Caco-2 (cell line): ENCODE measurements around the gene OPRD1. TPM values are rescaled to one million over a fixed set of nuclear protein-coding genes. Genes with fewer than 3 reads are reported as not detected.
"Not testable (repeated sequence)": the region's sequence is repeated elsewhere in the genome, so short reads cannot be mapped to it uniquely, and the experiment has no call there.

Experiments used
- BruUV-seq: library from RNA; stranded (reverse); fragments of 400-500 nt; replicated peaks from 2 replicates; lab custom pipeline; 2021; lab: Mats Ljungman, UMichigan
- CTCF ChIA-PET: fragments of 300-600 bp; sonication (Branson Sonifier 250); formaldehyde crosslinking; loops from one replicate; lab custom pipeline; 2022; ENCODE audit warnings: antibody characterized with exemption; lab: Charles Lee
- POLR2A ChIA-PET: fragments of 300-600 bp; sonication (Branson Sonifier 250); formaldehyde crosslinking; loops from one replicate; lab custom pipeline; 2022; ENCODE audit warnings: antibody characterized with exemption; lab: Charles Lee
- DNase-seq, 2 experiments: peaks; one replicate each; pipeline versions ENCODE4 v3.0.0 to v3.0.0-alpha.2; 2020 to 2022
- H3K27me3 ChIP-seq: replicated peaks from 2 replicates; pipeline ENCODE4 v1.6.0; 2011; ENCODE audit warnings: low read length; ENCODE audit not compliant: control insufficient read depth, insufficient read depth
- H3K36me3 ChIP-seq: 2 replicates; pipeline ENCODE4 v1.5.1; 2011; ENCODE audit warnings: low read length; ENCODE audit not compliant: control insufficient read depth, insufficient read depth
- H3K4me1 ChIP-seq: fragments of 250-450 bp; sonication (Bioruptor Pico); 2 replicates; pipeline ENCODE4 v1.5.1; 2020; ENCODE audit warnings: mild to moderate bottlenecking
- H3K4me3 ChIP-seq: 2 replicates; pipeline ENCODE4 v1.5.1; 2011; ENCODE audit warnings: low read depth, mild to moderate bottlenecking, control low read depth, low read length
- H3K9me3 ChIP-seq: fragments of 250-450 bp; sonication (Bioruptor Pico); 2 replicates; pipeline ENCODE4 v1.5.1; 2020; ENCODE audit warnings: mild to moderate bottlenecking, moderate library complexity
- H3K27ac Mint-ChIP-seq: one replicate; pipeline ENCODE4 v1.8.0; 2022; ENCODE audit warnings: mixed read lengths; ENCODE audit not compliant: unreplicated experiment
- H3K27me3 Mint-ChIP-seq: one replicate; pipeline ENCODE4 v1.8.0; 2022; ENCODE audit warnings: mixed read lengths; ENCODE audit not compliant: insufficient read depth, unreplicated experiment
- H3K36me3 Mint-ChIP-seq: one replicate; pipeline ENCODE4 v1.8.0; 2022; ENCODE audit warnings: mild to moderate bottlenecking, mixed read lengths; ENCODE audit not compliant: insufficient read depth, unreplicated experiment
- H3K4me1 Mint-ChIP-seq: one replicate; pipeline ENCODE4 v1.8.0; 2022; ENCODE audit warnings: low read depth, mixed read lengths; ENCODE audit not compliant: unreplicated experiment
- H3K4me3 Mint-ChIP-seq: one replicate; pipeline ENCODE4 v1.8.0; 2022; ENCODE audit warnings: mild to moderate bottlenecking, moderate library complexity, mixed read lengths; ENCODE audit not compliant: unreplicated experiment
- H3K9me3 Mint-ChIP-seq: one replicate; pipeline ENCODE4 v1.8.0; 2022; ENCODE audit warnings: mixed read lengths; ENCODE audit not compliant: unreplicated experiment
- intact Hi-C: fragments of 100-400 bp; cut with micrococcal nuclease; formaldehyde crosslinking; loops from one replicate; pipeline ENCODE4 v1.10.0; 2022; ENCODE audit not compliant: unreplicated experiment
- total RNA-seq: library from RNA; stranded (reverse); gene quantifications from 2 replicates; pipeline ENCODE4 v1.2.3, GENCODE V29; 2022
- TF ChIP-seq, protein P1 (sequence below), 2 experiments: fragments of 200-600 bp in 1 of 2; IDR thresholded peaks; 1 replicate in 1 of 2; 2 replicates in 1 of 2; pipeline versions ENCODE4 v1.5.1 to v1.8.0; 2011 to 2022; ENCODE audit warnings: antibody characterized with exemption in 1 of 2, control low read depth in 1 of 2, inconsistent platforms in 1 of 2, low read depth in 1 of 2, low read length in 1 of 2, mild to moderate bottlenecking in 1 of 2, moderate library complexity in 1 of 2; ENCODE audit not compliant: insufficient read depth in 1 of 2, severe bottlenecking in 1 of 2, unreplicated experiment in 1 of 2

OPRD1 gene
- total RNA-seq, 1 experiment from 2014 or later, result 0.07 TPM

DNA sequence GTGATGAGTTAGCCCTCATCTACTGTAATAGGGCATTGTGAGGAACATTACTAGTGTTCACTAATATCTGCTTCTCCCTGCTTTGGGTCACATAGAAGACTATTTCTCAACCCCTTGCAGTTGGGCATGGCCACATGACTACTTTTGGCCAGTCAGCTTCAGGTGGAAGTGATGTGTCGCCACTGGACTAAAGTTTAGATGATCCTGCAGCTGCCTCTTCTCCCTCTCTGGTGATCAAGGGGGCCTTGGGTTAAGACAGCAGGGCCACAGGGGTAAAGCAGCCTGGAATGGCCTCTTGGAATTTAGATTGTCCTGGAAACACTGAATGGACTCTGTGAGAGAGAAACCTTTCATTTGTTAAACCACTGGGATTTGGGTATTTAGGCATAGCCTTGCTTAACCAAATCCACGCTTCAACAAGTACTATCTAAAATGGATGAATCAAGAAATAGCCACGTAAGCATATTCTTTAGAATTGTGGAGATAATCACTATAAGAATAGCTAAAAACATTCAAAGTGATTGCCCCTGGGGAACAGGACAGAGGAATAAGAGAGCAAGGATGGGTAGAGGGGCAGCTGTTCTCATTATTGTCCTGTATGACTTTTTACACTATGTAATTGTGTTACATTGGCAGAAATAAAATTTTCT is 41.2 kb downstream of the OPRD1 start:
- Mint-ChIP-seq H3K4me3 (no peak overlapping the region), H3K9me3 (peaks cover 13% of the 10 kb centered on the region), H3K4me1 (peaks cover 14% of the 10 kb centered on the region), H3K27ac (no peak overlapping the region), H3K36me3 (peaks cover 5% of the 10 kb centered on the region), H3K27me3 (no peaks in the 10 kb centered on the region)
- no peak for DNase-seq
- intact Hi-C loops, result no loop called here
- H3K9me3 ChIP-seq, result no peaks in the 10 kb centered on the region
- POLR2A ChIA-PET, result no interaction called here
- H3K27me3 ChIP-seq, result no peaks in the 10 kb centered on the region
- no peak overlapping the region for H3K4me3 ChIP-seq
- TF ChIP-seq, protein P1, sequence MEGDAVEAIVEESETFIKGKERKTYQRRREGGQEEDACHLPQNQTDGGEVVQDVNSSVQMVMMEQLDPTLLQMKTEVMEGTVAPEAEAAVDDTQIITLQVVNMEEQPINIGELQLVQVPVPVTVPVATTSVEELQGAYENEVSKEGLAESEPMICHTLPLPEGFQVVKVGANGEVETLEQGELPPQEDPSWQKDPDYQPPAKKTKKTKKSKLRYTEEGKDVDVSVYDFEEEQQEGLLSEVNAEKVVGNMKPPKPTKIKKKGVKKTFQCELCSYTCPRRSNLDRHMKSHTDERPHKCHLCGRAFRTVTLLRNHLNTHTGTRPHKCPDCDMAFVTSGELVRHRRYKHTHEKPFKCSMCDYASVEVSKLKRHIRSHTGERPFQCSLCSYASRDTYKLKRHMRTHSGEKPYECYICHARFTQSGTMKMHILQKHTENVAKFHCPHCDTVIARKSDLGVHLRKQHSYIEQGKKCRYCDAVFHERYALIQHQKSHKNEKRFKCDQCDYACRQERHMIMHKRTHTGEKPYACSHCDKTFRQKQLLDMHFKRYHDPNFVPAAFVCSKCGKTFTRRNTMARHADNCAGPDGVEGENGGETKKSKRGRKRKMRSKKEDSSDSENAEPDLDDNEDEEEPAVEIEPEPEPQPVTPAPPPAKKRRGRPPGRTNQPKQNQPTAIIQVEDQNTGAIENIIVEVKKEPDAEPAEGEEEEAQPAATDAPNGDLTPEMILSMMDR (IDR thresholded peaks at IDR 0.05; ENCODE audit: insufficient read depth in 1 of 2, low read depth in 1 of 2, low read length in 1 of 2, severe bottlenecking in 1 of 2, unreplicated experiment in 1 of 2), result no peak
- CTCF ChIA-PET, result no interaction called here
- H3K36me3 ChIP-seq, result no peaks in the 10 kb centered on the region
- no peaks in the 10 kb centered on the region; the same call in 1 of the 2 replicates for H3K4me1 ChIP-seq
- no TSS peak for BruUV-seq

DNA sequence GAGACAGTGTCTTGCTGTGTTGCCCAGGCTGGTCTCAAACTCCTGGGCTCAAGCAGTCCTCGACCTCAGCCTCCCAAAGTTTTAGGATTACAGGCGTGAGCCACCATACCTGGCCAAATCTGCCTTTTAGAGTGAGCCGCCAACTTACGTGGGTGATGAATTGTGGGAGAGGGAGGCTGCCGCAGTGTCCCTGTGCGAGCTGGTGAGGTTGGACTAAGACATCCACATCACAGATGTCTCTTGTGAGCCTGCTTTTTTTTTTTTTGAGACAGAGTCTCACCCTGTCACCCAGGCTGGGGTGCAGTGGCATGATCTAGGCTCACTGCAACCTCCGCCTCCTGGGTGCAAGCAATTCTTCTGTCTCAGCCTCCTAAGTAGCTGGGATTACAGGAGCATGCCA is 42.4 kb downstream of the OPRD1 start:
- H3K4me3 ChIP-seq, H3K27me3 Mint-ChIP-seq, H3K27me3 ChIP-seq, BruUV-seq, intact Hi-C loops, H3K4me1 ChIP-seq, H3K9me3 ChIP-seq, H3K36me3 Mint-ChIP-seq, DNase-seq, CTCF ChIA-PET, H3K27ac Mint-ChIP-seq, H3K4me3 Mint-ChIP-seq, POLR2A ChIA-PET, H3K36me3 ChIP-seq: not testable (repeated sequence)
- H3K4me1 Mint-ChIP-seq, result peaks cover 14% of the 10 kb centered on the region
- peaks cover 13% of the 10 kb centered on the region for H3K9me3 Mint-ChIP-seq

DNA sequence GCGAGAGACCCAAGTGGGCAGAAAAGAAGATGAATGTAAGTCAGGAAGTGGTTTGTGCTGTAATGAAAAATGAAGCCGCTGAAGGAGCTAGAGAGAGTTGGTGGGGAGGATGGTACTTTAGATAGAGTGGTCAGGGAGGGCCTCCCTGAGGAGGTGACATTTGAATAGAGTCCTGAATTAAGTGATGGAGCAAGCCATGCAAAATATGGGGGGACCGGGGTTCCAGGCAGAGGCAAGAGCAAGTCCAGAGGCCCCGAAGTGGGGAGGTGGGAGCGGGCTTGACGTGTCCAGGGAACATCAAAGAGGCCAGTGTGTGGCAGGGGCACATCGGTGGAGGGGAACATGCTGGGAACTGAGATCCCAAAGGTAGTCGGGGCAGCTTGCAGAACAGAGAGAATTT is 43.1 kb downstream of the OPRD1 start:
- Histone ChIP-seq H3K27me3 (no peaks in the 10 kb centered on the region), H3K4me1 (no peaks in the 10 kb centered on the region; the same call in 1 of the 2 replicates), H3K9me3 (no peaks in the 10 kb centered on the region), H3K36me3 (no peaks in the 10 kb centered on the region), H3K4me3 (no peak overlapping the region)
- Mint-ChIP-seq H3K27me3 (no peaks in the 10 kb centered on the region), H3K4me3 (no peak overlapping the region), H3K36me3 (no peaks in the 10 kb centered on the region), H3K27ac (peak overlapping the region; percentile 63), H3K9me3 (peaks cover 13% of the 10 kb centered on the region), H3K4me1 (peaks cover 14% of the 10 kb centered on the region)
- TF ChIP-seq, protein P1 (IDR thresholded peaks at IDR 0.05; ENCODE audit: insufficient read depth in 1 of 2, low read depth in 1 of 2, low read length in 1 of 2, severe bottlenecking in 1 of 2, unreplicated experiment in 1 of 2), result no peak
- no TSS peak for BruUV-seq
- POLR2A ChIA-PET, result no interaction called here
- intact Hi-C loops, result no loop called here
- DNase-seq, result no peak
- CTCF ChIA-PET, result no interaction called here
